Fibroblast of lung (primary cell): Measurements from ENCODE around the gene SNAP25.

Source experiments
- EZH2 ChIP-seq: IDR thresholded peaks from 2 replicates; pipeline ENCODE4 v1.5.1; 2012; ENCODE audit warnings: low read length, control low read depth, mild to moderate bottlenecking; ENCODE audit errors: missing control alignments
- TF ChIP-seq, protein P1 (sequence below), 2 donors: IDR thresholded peaks in 1 of 2; conservative IDR thresholded peaks in 1 of 2; 1 replicate in 1 of 2; 2 replicates in 1 of 2; pipeline ENCODE4 v1.5.1; 2011 to 2012; ENCODE audit warnings: low read length in 2 of 2, control low read depth in 1 of 2, inconsistent platforms in 1 of 2, low read depth in 1 of 2, mild to moderate bottlenecking in 1 of 2

DNA sequence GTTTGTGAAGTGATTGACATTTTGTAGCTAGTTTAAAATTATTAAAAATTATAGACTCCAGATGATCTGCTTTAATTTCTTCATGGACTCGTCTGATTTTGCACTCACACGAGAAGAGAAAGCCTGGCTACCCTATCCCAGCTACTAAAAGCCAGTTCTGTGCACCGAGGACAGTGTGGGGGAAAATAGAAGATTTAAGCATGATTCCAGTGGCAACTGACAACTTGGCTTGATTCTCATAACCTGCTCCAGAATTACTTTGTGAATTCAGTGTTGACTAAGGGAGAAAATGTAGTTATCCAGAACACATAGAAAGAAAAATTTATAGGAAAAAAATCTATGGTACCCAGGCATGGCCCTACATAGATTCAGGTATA, 88.7 kb downstream of the SNAP25 start:
- TF ChIP-seq, protein P1, sequence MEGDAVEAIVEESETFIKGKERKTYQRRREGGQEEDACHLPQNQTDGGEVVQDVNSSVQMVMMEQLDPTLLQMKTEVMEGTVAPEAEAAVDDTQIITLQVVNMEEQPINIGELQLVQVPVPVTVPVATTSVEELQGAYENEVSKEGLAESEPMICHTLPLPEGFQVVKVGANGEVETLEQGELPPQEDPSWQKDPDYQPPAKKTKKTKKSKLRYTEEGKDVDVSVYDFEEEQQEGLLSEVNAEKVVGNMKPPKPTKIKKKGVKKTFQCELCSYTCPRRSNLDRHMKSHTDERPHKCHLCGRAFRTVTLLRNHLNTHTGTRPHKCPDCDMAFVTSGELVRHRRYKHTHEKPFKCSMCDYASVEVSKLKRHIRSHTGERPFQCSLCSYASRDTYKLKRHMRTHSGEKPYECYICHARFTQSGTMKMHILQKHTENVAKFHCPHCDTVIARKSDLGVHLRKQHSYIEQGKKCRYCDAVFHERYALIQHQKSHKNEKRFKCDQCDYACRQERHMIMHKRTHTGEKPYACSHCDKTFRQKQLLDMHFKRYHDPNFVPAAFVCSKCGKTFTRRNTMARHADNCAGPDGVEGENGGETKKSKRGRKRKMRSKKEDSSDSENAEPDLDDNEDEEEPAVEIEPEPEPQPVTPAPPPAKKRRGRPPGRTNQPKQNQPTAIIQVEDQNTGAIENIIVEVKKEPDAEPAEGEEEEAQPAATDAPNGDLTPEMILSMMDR (conservative IDR thresholded peaks at IDR 0.05 in 1 of 2, IDR thresholded peaks at IDR 0.05 in 1 of 2; ENCODE audit: low read depth in 1 of 2, low read length in 2 of 2), result no peak
- no peak for TF ChIP-seq EZH2
